ENCODE data around the gene ZNF236. TPM values are rescaled to one million over a fixed set of nuclear protein-coding genes. Genes with fewer than 3 reads are reported as not detected.
"Not testable (repeated sequence)": the region's sequence is repeated elsewhere in the genome, so short reads cannot be mapped to it uniquely, and the experiment has no call there.

The ZNF236 gene
- total and polyA plus RNA-seq, 2 experiments from 2014 or later: 7.4 to 8.2 TPM

DNA sequence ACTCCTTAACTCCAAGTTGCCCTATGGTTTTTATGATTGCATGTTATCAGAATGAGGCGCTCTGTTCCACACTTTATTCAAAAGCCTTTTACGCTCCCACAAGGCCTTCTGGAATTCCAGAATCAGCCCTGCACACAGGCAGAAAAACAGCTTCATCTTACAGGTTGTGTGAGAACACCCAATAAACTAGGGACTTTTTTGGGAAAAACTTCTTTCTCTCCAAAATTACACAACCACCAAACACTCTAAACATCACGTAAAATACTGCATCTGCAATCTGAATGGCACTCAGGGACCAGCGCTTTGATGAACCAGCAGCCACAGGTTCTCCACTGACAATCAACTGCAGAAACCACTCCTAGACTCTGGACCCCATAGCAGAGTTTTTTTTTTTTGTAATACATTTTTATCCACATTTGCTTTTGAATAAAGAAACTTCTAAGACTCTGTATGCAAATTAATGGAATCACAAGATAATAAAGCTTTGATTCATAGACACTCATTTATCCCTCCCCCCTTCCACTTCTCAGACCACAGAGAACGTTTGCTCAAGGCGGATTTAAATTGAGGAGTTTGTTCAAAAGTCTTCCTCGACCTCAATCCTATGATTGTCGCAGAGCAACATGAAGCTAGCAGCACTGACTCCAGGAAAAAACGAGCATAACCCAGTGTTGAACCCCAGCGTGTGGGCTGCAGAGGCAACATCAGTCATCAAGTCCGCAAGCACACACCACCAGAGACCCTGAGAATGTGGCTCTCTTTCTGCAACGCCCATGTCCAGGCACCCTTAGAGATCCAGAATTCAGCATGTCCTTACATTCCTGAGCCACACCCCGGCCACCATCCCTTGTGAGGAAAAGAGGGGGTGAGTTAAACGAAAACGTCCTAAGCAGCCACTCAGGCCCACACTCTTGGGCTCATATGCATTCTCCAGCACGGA lies 193.7 kb downstream of the ZNF236 start:
- H3K27me3 ChIP-seq: no peaks in the 10 kb centered on the region
- 84% methylated on average over 16 of the region's 16 CpGs for WGBS (ENCODE audit: low lambda C conversion rate, missing lambda C conversion rate)

GRCh38 chr18:77016936-77017335 lies 194.6 kb downstream of the ZNF236 start:
- TF ChIP-seq, protein P1, sequence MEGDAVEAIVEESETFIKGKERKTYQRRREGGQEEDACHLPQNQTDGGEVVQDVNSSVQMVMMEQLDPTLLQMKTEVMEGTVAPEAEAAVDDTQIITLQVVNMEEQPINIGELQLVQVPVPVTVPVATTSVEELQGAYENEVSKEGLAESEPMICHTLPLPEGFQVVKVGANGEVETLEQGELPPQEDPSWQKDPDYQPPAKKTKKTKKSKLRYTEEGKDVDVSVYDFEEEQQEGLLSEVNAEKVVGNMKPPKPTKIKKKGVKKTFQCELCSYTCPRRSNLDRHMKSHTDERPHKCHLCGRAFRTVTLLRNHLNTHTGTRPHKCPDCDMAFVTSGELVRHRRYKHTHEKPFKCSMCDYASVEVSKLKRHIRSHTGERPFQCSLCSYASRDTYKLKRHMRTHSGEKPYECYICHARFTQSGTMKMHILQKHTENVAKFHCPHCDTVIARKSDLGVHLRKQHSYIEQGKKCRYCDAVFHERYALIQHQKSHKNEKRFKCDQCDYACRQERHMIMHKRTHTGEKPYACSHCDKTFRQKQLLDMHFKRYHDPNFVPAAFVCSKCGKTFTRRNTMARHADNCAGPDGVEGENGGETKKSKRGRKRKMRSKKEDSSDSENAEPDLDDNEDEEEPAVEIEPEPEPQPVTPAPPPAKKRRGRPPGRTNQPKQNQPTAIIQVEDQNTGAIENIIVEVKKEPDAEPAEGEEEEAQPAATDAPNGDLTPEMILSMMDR (IDR thresholded peaks at IDR 0.05; ENCODE audit: poor library complexity): no peak
- TF ChIP-seq EZH2phosphoT487 (IDR thresholded peaks at IDR 0.05; ENCODE audit: low read depth, severe bottlenecking, unreplicated experiment) (no peak), EZH2 (IDR thresholded peaks at IDR 0.05; ENCODE audit: borderline replicate concordance) (no peak)
- Histone ChIP-seq H3K4me3 (no peak overlapping the region), H3K27ac (no peak overlapping the region), H3K36me3 (replicated peaks; ENCODE audit: insufficient read depth, low read depth) (no peaks in the 10 kb centered on the region), H3K79me2 (no peaks in the 10 kb centered on the region), H2AFZ (no peak overlapping the region), H3K4me1 (ENCODE audit: insufficient read depth) (no peaks in the 10 kb centered on the region), H3K9me3 (ENCODE audit: low read depth) (no peaks in the 10 kb centered on the region), H3K9me2 (replicated peaks; ENCODE audit: insufficient read depth) (no peaks in the 10 kb centered on the region), H3K4me2 (no peak overlapping the region), H4K20me1 (ENCODE audit: insufficient read depth, poor library complexity, severe bottlenecking) (no peaks in the 10 kb centered on the region), H3K27me3 (no peaks in the 10 kb centered on the region)
- no peak for DNase-seq (ENCODE audit: low spot score)
- 89% methylated on average over 16 of the region's 16 CpGs for WGBS (ENCODE audit: low lambda C conversion rate, missing lambda C conversion rate)

More for the DNA sequence above, 193.7 kb downstream of the ZNF236 start:
- Histone ChIP-seq H3K4me1 (ENCODE audit: insufficient read depth) (no peaks in the 10 kb centered on the region), H2AFZ (no peak overlapping the region), H3K9me2 (replicated peaks; ENCODE audit: insufficient read depth) (no peaks in the 10 kb centered on the region), H3K27ac (no peak overlapping the region), H4K20me1 (ENCODE audit: insufficient read depth, poor library complexity, severe bottlenecking) (no peaks in the 10 kb centered on the region), H3K79me2 (no peaks in the 10 kb centered on the region), H3K4me2 (no peak overlapping the region), H3K36me3 (replicated peaks; ENCODE audit: insufficient read depth, low read depth) (no peaks in the 10 kb centered on the region), H3K9me3 (ENCODE audit: low read depth) (no peaks in the 10 kb centered on the region), H3K4me3 (no peak overlapping the region)
- TF ChIP-seq EZH2 (IDR thresholded peaks at IDR 0.05; ENCODE audit: borderline replicate concordance) (no peak), EZH2phosphoT487 (IDR thresholded peaks at IDR 0.05; ENCODE audit: low read depth, severe bottlenecking, unreplicated experiment) (no peak)
- TF ChIP-seq, protein P1 (IDR thresholded peaks at IDR 0.05; ENCODE audit: poor library complexity): no peak
- no peak for DNase-seq (ENCODE audit: low spot score)

- WGBS (ENCODE audit: low lambda C conversion rate, missing lambda C conversion rate): 95% methylated on average over 6 of the region's 6 CpGs
- no peaks in the 10 kb centered on the region for H3K27me3 ChIP-seq
- no peak for DNase-seq (ENCODE audit: low spot score)
- no peak overlapping the region for H2AFZ ChIP-seq
- H3K4me1 ChIP-seq (ENCODE audit: insufficient read depth): no peaks in the 10 kb centered on the region
- no peaks in the 10 kb centered on the region for H3K9me3 ChIP-seq (ENCODE audit: low read depth)
- H3K9me2 ChIP-seq (replicated peaks; ENCODE audit: insufficient read depth): no peaks in the 10 kb centered on the region
- no peaks in the 10 kb centered on the region for H3K36me3 ChIP-seq (replicated peaks; ENCODE audit: insufficient read depth, low read depth)
- no peaks in the 10 kb centered on the region for H4K20me1 ChIP-seq (ENCODE audit: insufficient read depth, poor library complexity, severe bottlenecking)
- TF ChIP-seq EZH2 (IDR thresholded peaks at IDR 0.05; ENCODE audit: borderline replicate concordance) (no peak), EZH2phosphoT487 (IDR thresholded peaks at IDR 0.05; ENCODE audit: low read depth, severe bottlenecking, unreplicated experiment) (no peak)
- TF ChIP-seq, protein P1 (IDR thresholded peaks at IDR 0.05; ENCODE audit: poor library complexity): no peak
- no peak overlapping the region for H3K27ac ChIP-seq
- H3K79me2 ChIP-seq: no peaks in the 10 kb centered on the region
- no peak overlapping the region for H3K4me2 ChIP-seq
- no peak overlapping the region for H3K4me3 ChIP-seq
Measured at GRCh38 chr18:77017355-77017754, 195.0 kb downstream of the ZNF236 start.

- not testable (repeated sequence) for H3K9me3 ChIP-seq (ENCODE audit: low read depth); H3K4me3 ChIP-seq; H3K4me1 ChIP-seq (ENCODE audit: insufficient read depth); H3K36me3 ChIP-seq (replicated peaks; ENCODE audit: insufficient read depth, low read depth); DNase-seq (ENCODE audit: low spot score); H3K27me3 ChIP-seq; H4K20me1 ChIP-seq (ENCODE audit: insufficient read depth, poor library complexity, severe bottlenecking); H2AFZ ChIP-seq; H3K9me2 ChIP-seq (replicated peaks; ENCODE audit: insufficient read depth); H3K4me2 ChIP-seq; H3K27ac ChIP-seq; H3K79me2 ChIP-seq
Measured at GRCh38 chr18:77018650-77019049, 196.3 kb downstream of the ZNF236 start.
